Brain microvascular endothelial cell (primary cell): Measurements from ENCODE around the gene FBXW12.

ENCODE experiments used
- DNase-seq: peaks from one replicate; pipeline ENCODE4 v3.0.0-alpha.2; 2020
- H3K27ac ChIP-seq: fragments of 250-450 bp; sonication (Bioruptor Pico); 2 replicates; pipeline ENCODE4 v1.5.1; 2020; ENCODE audit warnings: mild to moderate bottlenecking, moderate library complexity
- H3K27me3 ChIP-seq: fragments of 250-450 bp; sonication (Bioruptor Pico); replicated peaks from 2 replicates; pipeline ENCODE4 v1.5.1; 2020; ENCODE audit warnings: mild to moderate bottlenecking
- H3K36me3 ChIP-seq: fragments of 250-450 bp; sonication (Bioruptor Pico); replicated peaks from 2 replicates; pipeline ENCODE4 v1.5.1; 2020; ENCODE audit warnings: mild to moderate bottlenecking
- H3K4me3 ChIP-seq: 2 replicates; pipeline ENCODE4 v1.5.1; 2011; ENCODE audit warnings: low read depth, mild to moderate bottlenecking, control low read depth, low read length, moderate library complexity
- CTCF ChIP-seq: IDR thresholded peaks from 2 replicates; pipeline ENCODE4 v1.5.1; 2011; ENCODE audit warnings: low read depth, mild to moderate bottlenecking, moderate library complexity, low read length, control low read depth, inconsistent platforms; ENCODE audit errors: missing control alignments
- in situ Hi-C: cut with HindIII; loops from 2 replicates; pipeline ENCODE4 v1.10.0; 2017; ENCODE audit warnings: low sequenced_read_pairs, low pct_ligation_motif_present

FBXW12 gene

GRCh38 chr3:48417529-48418108 is 45.6 kb downstream of the FBXW12 start:
- H3K36me3 ChIP-seq, result no peaks in the 10 kb centered on the region
- no peak for DNase-seq
- no peak overlapping the region for H3K27ac ChIP-seq
- TF ChIP-seq CTCF, result no peak
- in situ Hi-C loops, result no loop called here
- H3K4me3 ChIP-seq, result no peak overlapping the region
- H3K27me3 ChIP-seq, result no peaks in the 10 kb centered on the region

GRCh38 chr3:48418140-48418539 is 46.1 kb downstream of the FBXW12 start:
- Histone ChIP-seq H3K4me3 (no peak overlapping the region), H3K36me3 (no peaks in the 10 kb centered on the region), H3K27me3 (no peaks in the 10 kb centered on the region), H3K27ac (no peak overlapping the region)
- no peak for DNase-seq
- no peak for TF ChIP-seq CTCF
- in situ Hi-C loops, result no loop called here

- peaks cover 2% of the 10 kb centered on the region for H3K36me3 ChIP-seq
- no peak overlapping the region for H3K27ac ChIP-seq
- in situ Hi-C loops, result no loop called here
- H3K4me3 ChIP-seq, result no peak overlapping the region
- no peak for TF ChIP-seq CTCF
- H3K27me3 ChIP-seq, result no peaks in the 10 kb centered on the region
- no peak for DNase-seq
Observed at GRCh38 chr3:48418651-48419050, 46.6 kb downstream of the FBXW12 start.

- Histone ChIP-seq H3K27ac (no peak overlapping the region), H3K27me3 (no peaks in the 10 kb centered on the region), H3K4me3 (no peak overlapping the region), H3K36me3 (peaks cover 2% of the 10 kb centered on the region)
- no peak for DNase-seq
- TF ChIP-seq CTCF, result no peak
- in situ Hi-C loops, result no loop called here
Observed at GRCh38 chr3:48419149-48419548, 47.1 kb downstream of the FBXW12 start.

GRCh38 chr3:48419597-48419996 is 47.6 kb downstream of the FBXW12 start:
- Histone ChIP-seq H3K27me3 (no peaks in the 10 kb centered on the region), H3K4me3 (no peak overlapping the region), H3K27ac (no peak overlapping the region), H3K36me3 (peaks cover 2% of the 10 kb centered on the region)
- in situ Hi-C loops, result no loop called here
- DNase-seq, result no peak
- no peak for TF ChIP-seq CTCF

GRCh38 chr3:48420561-48420960 is 48.5 kb downstream of the FBXW12 start:
- Histone ChIP-seq H3K27me3 (no peaks in the 10 kb centered on the region), H3K4me3 (no peak overlapping the region), H3K36me3 (peaks cover 2% of the 10 kb centered on the region), H3K27ac (no peak overlapping the region)
- in situ Hi-C loops, result no loop called here
- no peak for TF ChIP-seq CTCF
- DNase-seq, result no peak
